Astrocyte of the spinal cord (primary cell): ENCODE data around the gene CCDC66.

Experiments
- DNase-seq: peaks from one replicate; pipeline ENCODE4 v3.0.0; 2011; ENCODE audit warnings: low read depth, low spot score
- H3K4me3 ChIP-seq: 2 replicates; pipeline ENCODE4 v1.5.1; 2011; ENCODE audit warnings: low read depth, mild to moderate bottlenecking, low read length, moderate library complexity
- CTCF ChIP-seq: IDR thresholded peaks from 2 replicates; pipeline ENCODE4 v1.5.1; 2012; ENCODE audit warnings: low read depth, mild to moderate bottlenecking, low read length, inconsistent platforms
- in situ Hi-C: cut with HindIII; loops from 2 replicates; pipeline ENCODE4 v1.10.0; 2017; ENCODE audit warnings: low sequenced_read_pairs

The CCDC66 gene

GRCh38 chr3:56667973-56668579 lies 111.1 kb downstream of the CCDC66 start:
- no peak for TF ChIP-seq CTCF
- DNase-seq, result no peak
- in situ Hi-C loops, result no loop called here
- H3K4me3 ChIP-seq, result no peak overlapping the region
